H9 (cell line): ENCODE data around the gene POFUT1. TPM values are rescaled to one million over a fixed set of nuclear protein-coding genes. Genes with fewer than 3 reads are reported as not detected.

Experiments used
- DNase-seq: peaks from one replicate; pipeline ENCODE4 v3.0.0-alpha.2; 2017
- H2AFZ ChIP-seq: one replicate; pipeline ENCODE4 v1.6.1; 2013; ENCODE audit warnings: mild to moderate bottlenecking, low read length, control low read depth, moderate library complexity
- H2AK5ac ChIP-seq: 2 replicates; pipeline ENCODE4 v1.6.1; 2013; ENCODE audit warnings: low read length, control low read depth, mixed read lengths; ENCODE audit not compliant: insufficient read length
- H2BK120ac ChIP-seq: one replicate; pipeline ENCODE4 v1.6.1; 2013; ENCODE audit warnings: low read depth, mild to moderate bottlenecking, low read length, control low read depth, inconsistent platforms; ENCODE audit not compliant: poor library complexity, severe bottlenecking
- H2BK12ac ChIP-seq: 2 replicates; pipeline ENCODE4 v1.6.1; 2013; ENCODE audit warnings: low read length, control low read depth, mixed read lengths, low read depth; ENCODE audit not compliant: insufficient read length
- H2BK15ac ChIP-seq: 2 replicates; pipeline ENCODE4 v1.6.1; 2013; ENCODE audit warnings: low read depth, low read length, control low read depth
- H2BK20ac ChIP-seq: one replicate; pipeline ENCODE4 v1.6.1; 2013; ENCODE audit warnings: low read depth, mild to moderate bottlenecking, low read length, control low read depth, inconsistent platforms; ENCODE audit not compliant: poor library complexity, severe bottlenecking
- H2BK5ac ChIP-seq: 2 replicates; pipeline ENCODE4 v1.6.1; 2013; ENCODE audit warnings: low read length, control low read depth, mixed read lengths; ENCODE audit not compliant: insufficient read length
- H3K14ac ChIP-seq: 2 replicates; pipeline ENCODE4 v1.6.1; 2013; ENCODE audit warnings: low read length, control low read depth; ENCODE audit not compliant: insufficient read depth
- H3K18ac ChIP-seq: 2 replicates; pipeline ENCODE4 v1.6.1; 2013; ENCODE audit warnings: low read depth, mild to moderate bottlenecking, mixed read lengths, low read length, control low read depth; ENCODE audit not compliant: insufficient read length
- H3K23ac ChIP-seq: 2 replicates; pipeline ENCODE4 v1.6.1; 2013; ENCODE audit warnings: low read length, control low read depth, mixed read lengths, low read depth; ENCODE audit not compliant: insufficient read length
- H3K23me2 ChIP-seq: 2 replicates; pipeline ENCODE4 v1.6.1; 2013; ENCODE audit warnings: low read depth, mild to moderate bottlenecking, mixed read lengths, low read length, control low read depth; ENCODE audit not compliant: insufficient read length, poor library complexity, severe bottlenecking
- H3K27ac ChIP-seq: 2 replicates; pipeline ENCODE4 v1.5.1; 2013; ENCODE audit warnings: low read length, control low read depth, mixed read lengths, low read depth; ENCODE audit not compliant: insufficient read length
- H3K27me3 ChIP-seq: 2 replicates; pipeline ENCODE4 v1.6.1; 2013; ENCODE audit warnings: low read length, control low read depth, inconsistent platforms; ENCODE audit not compliant: insufficient read depth
- H3K4ac ChIP-seq: 2 replicates; pipeline ENCODE4 v1.6.1; 2013; ENCODE audit warnings: low read depth, mild to moderate bottlenecking, control low read depth, inconsistent platforms, low read length, moderate library complexity
- H3K4me1 ChIP-seq: 2 replicates; pipeline ENCODE4 v1.6.1; 2013; ENCODE audit warnings: low read length, control low read depth, inconsistent platforms; ENCODE audit not compliant: insufficient read depth
- H3K4me2 ChIP-seq: 2 replicates; pipeline ENCODE4 v1.6.1; 2013; ENCODE audit warnings: low read length, control low read depth, mixed read lengths; ENCODE audit not compliant: insufficient read length, insufficient read depth
- H3K56ac ChIP-seq: 2 replicates; pipeline ENCODE4 v1.6.1; 2013; ENCODE audit warnings: low read depth, mild to moderate bottlenecking, mixed read lengths, low read length, control low read depth; ENCODE audit not compliant: insufficient read length
- H3K79me1 ChIP-seq: 2 replicates; pipeline ENCODE4 v1.6.1; 2013; ENCODE audit warnings: low read depth, mild to moderate bottlenecking, moderate library complexity, low read length, control low read depth, inconsistent platforms; ENCODE audit not compliant: insufficient read depth, poor library complexity, severe bottlenecking
- H3K79me2 ChIP-seq: 2 replicates; pipeline ENCODE4 v1.6.1; 2013; ENCODE audit warnings: low read length, control low read depth, inconsistent platforms; ENCODE audit not compliant: insufficient read depth
- H3K9ac ChIP-seq: 2 replicates; pipeline ENCODE4 v1.6.1; 2013; ENCODE audit warnings: low read length, control low read depth, mixed read lengths; ENCODE audit not compliant: insufficient read length; ENCODE audit errors: extremely low read depth
- H3K9me3 ChIP-seq: one replicate; pipeline ENCODE4 v1.6.1; 2013; ENCODE audit warnings: low read depth, low read length, inconsistent platforms; ENCODE audit not compliant: control insufficient read depth
- H3T11ph ChIP-seq: one replicate; pipeline ENCODE4 v1.6.1; 2013; ENCODE audit warnings: mild to moderate bottlenecking, low read length, control low read depth, inconsistent platforms
- H4K20me1 ChIP-seq: one replicate; pipeline ENCODE4 v1.6.1; 2013; ENCODE audit not compliant: control insufficient read depth, insufficient read length, insufficient read depth
- H4K5ac ChIP-seq: 2 replicates; pipeline ENCODE4 v1.6.1; 2013; ENCODE audit warnings: low read depth, mild to moderate bottlenecking, mixed read lengths, low read length, control low read depth; ENCODE audit not compliant: insufficient read length
- H4K8ac ChIP-seq: replicated peaks from 2 replicates; pipeline ENCODE4 v1.6.1; 2013; ENCODE audit warnings: low read length, control low read depth, mixed read lengths, low read depth; ENCODE audit not compliant: insufficient read length
- H4K91ac ChIP-seq: 2 replicates; pipeline ENCODE4 v1.6.1; 2013; ENCODE audit warnings: low read depth, mild to moderate bottlenecking, moderate library complexity, mixed read lengths, low read length, control low read depth; ENCODE audit not compliant: insufficient read length
- H3K27ac Mint-ChIP-seq, 3 experiments: 2 replicates in 2 of 3; 3 replicates in 1 of 3; pipeline ENCODE4 v1.8.0; 2020 to 2021; ENCODE audit warnings: mixed read lengths in 3 of 3, mild to moderate bottlenecking in 1 of 3, moderate library complexity in 1 of 3
- H3K27me3 Mint-ChIP-seq: 2 replicates; pipeline ENCODE4 v1.8.0; 2021; ENCODE audit warnings: low read depth, mild to moderate bottlenecking, moderate library complexity, mixed read lengths
- H3K36me3 Mint-ChIP-seq, 3 experiments: 2 replicates in 2 of 3; 3 replicates in 1 of 3; pipeline ENCODE4 v1.8.0; 2020 to 2021; ENCODE audit warnings: low read depth in 3 of 3, mixed read lengths in 3 of 3; ENCODE audit not compliant: insufficient read depth in 1 of 3
- H3K4me1 Mint-ChIP-seq, 2 experiments: 2 replicates each; pipeline ENCODE4 v1.8.0; 2020; ENCODE audit warnings: mixed read lengths in 2 of 2
- H3K4me3 Mint-ChIP-seq, 2 experiments: 2 replicates in 1 of 2; 3 replicates in 1 of 2; pipeline ENCODE4 v1.8.0; 2020 to 2021; ENCODE audit warnings: mild to moderate bottlenecking in 2 of 2, mixed read lengths in 2 of 2, moderate library complexity in 1 of 2
- H3K9me3 Mint-ChIP-seq, 2 experiments: 2 replicates in 1 of 2; 3 replicates in 1 of 2; pipeline ENCODE4 v1.8.0; 2020; ENCODE audit warnings: mild to moderate bottlenecking in 2 of 2, mixed read lengths in 2 of 2, moderate library complexity in 1 of 2
- WGBS: extraction: QIAGEN DNeasy Blood & Tissue Kit; methylation state at CpG from one replicate; pipeline ENCODE4 v1.1.7; 2013; ENCODE audit warnings: missing lambda C conversion rate, low lambda C conversion rate, mixed read lengths; ENCODE audit not compliant: insufficient read length; ENCODE audit errors: extremely low coverage; 5-methylcytosine and 5-hydroxymethylcytosine counted together
- total RNA-seq: library from RNA; stranded (reverse); gene quantifications from 2 replicates; pipeline ENCODE4 v1.2.1, GENCODE V29; 2021
- TF ChIP-seq, protein P1 (sequence below): fragments of 200-600 bp; sonication (generic); conservative IDR thresholded peaks from 3 replicates; pipeline ENCODE4 v1.8.0; 2021; ENCODE audit warnings: antibody characterized with exemption, mild to moderate bottlenecking

The POFUT1 gene
- total RNA-seq, 1 experiment from 2014 or later, result 41.2 TPM

GRCh38 chr20:32234135-32234808 lies 26.6 kb downstream of the POFUT1 start:
- no CpG with 5 or more reads among the region's 13 CpGs for WGBS
- no peak for DNase-seq
- H2BK20ac ChIP-seq, result no peak overlapping the region

More at GRCh38 chr20:32234135-32234808, 26.6 kb downstream of the POFUT1 start:
- H3K14ac ChIP-seq, result no peak overlapping the region
- H2BK15ac ChIP-seq, result no peak overlapping the region
- Mint-ChIP-seq H3K27me3 (no peaks in the 10 kb centered on the region; the same call in 1 of the 2 replicates), H3K27ac (no peak overlapping the region), H3K36me3 (peaks cover 27 to 59% (median 55%) of the 10 kb centered on the region in 3 experiments; a peak in 6 of 7 replicates), H3K9me3 (no peaks in the 10 kb centered on the region), H3K4me3 (no peak overlapping the region), H3K4me1 (peaks cover 7 to 8% of the 10 kb centered on the region in 2 experiments)
- no peaks in the 10 kb centered on the region for H3K27me3 ChIP-seq
- H3K4me2 ChIP-seq, result no peak overlapping the region
- H4K8ac ChIP-seq, result no peak overlapping the region
- no peak overlapping the region for H3K9ac ChIP-seq
- H2AFZ ChIP-seq, result no peak overlapping the region
- H4K91ac ChIP-seq, result no peak overlapping the region
- H3K9me3 ChIP-seq, result no peaks in the 10 kb centered on the region
- H3K79me1 ChIP-seq, result no peaks in the 10 kb centered on the region
- H2BK120ac ChIP-seq, result no peak overlapping the region
- H3K23ac ChIP-seq, result no peak overlapping the region
- no peak overlapping the region for H4K5ac ChIP-seq
- no peak overlapping the region for H3K27ac ChIP-seq
- no peak overlapping the region for H3K4ac ChIP-seq
- H3K56ac ChIP-seq, result no peak overlapping the region
- H4K20me1 ChIP-seq, result no peaks in the 10 kb centered on the region
- H2AK5ac ChIP-seq, result no peak overlapping the region
- TF ChIP-seq, protein P1, sequence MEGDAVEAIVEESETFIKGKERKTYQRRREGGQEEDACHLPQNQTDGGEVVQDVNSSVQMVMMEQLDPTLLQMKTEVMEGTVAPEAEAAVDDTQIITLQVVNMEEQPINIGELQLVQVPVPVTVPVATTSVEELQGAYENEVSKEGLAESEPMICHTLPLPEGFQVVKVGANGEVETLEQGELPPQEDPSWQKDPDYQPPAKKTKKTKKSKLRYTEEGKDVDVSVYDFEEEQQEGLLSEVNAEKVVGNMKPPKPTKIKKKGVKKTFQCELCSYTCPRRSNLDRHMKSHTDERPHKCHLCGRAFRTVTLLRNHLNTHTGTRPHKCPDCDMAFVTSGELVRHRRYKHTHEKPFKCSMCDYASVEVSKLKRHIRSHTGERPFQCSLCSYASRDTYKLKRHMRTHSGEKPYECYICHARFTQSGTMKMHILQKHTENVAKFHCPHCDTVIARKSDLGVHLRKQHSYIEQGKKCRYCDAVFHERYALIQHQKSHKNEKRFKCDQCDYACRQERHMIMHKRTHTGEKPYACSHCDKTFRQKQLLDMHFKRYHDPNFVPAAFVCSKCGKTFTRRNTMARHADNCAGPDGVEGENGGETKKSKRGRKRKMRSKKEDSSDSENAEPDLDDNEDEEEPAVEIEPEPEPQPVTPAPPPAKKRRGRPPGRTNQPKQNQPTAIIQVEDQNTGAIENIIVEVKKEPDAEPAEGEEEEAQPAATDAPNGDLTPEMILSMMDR, result no peak
- H3K18ac ChIP-seq, result no peak overlapping the region
- H3K4me1 ChIP-seq, result no peaks in the 10 kb centered on the region
- H2BK12ac ChIP-seq, result no peak overlapping the region
- H2BK5ac ChIP-seq, result no peak overlapping the region
- H3T11ph ChIP-seq, result no peak overlapping the region
- no peaks in the 10 kb centered on the region for H3K79me2 ChIP-seq
- no peaks in the 10 kb centered on the region for H3K23me2 ChIP-seq
